ENCODE results near the gene PRDM5.
A peak's percentile ranks its signal among the peaks of the same experiment; 100 is the strongest.
"Not testable (repeated sequence)": the region's sequence is repeated elsewhere in the genome, so short reads cannot be mapped to it uniquely, and the experiment has no call there.

The PRDM5 gene

GRCh38 chr4:120750152-120750525 lies 172.4 kb downstream of the PRDM5 start:
- Histone ChIP-seq H3K79me2 (ENCODE audit: insufficient read depth, low read length) (no peaks in the 10 kb centered on the region), H4K20me1 (ENCODE audit: insufficient read depth, low read length) (no peaks in the 10 kb centered on the region), H3K27ac (ENCODE audit: low read depth, low read length, poor library complexity, severe bottlenecking) (peak overlapping the region; percentile 95), H3K4me2 (ENCODE audit: low read length) (no peak overlapping the region), H3K36me3 (ENCODE audit: insufficient read depth, low read length) (peaks cover 34% of the 10 kb centered on the region), H3K9me3 (ENCODE audit: low read length) (peaks cover 14% of the 10 kb centered on the region), H2AFZ (ENCODE audit: low read length) (no peak overlapping the region), H3K4me1 (ENCODE audit: insufficient read depth, low read length, severe bottlenecking) (peaks cover 36% of the 10 kb centered on the region), H3F3A (ENCODE audit: insufficient read depth, low read length) (0 out of 2 replicates have a peak, but pooled peaks cover 5% of the 10 kb centered on the region), H3K9me2 (ENCODE audit: low read depth, low read length) (no peaks in the 10 kb centered on the region), H3K9ac (ENCODE audit: low read length) (no peak overlapping the region), H3K27me3 (ENCODE audit: insufficient read depth, low read length) (no peaks in the 10 kb centered on the region), H3K4me3 (ENCODE audit: low read depth, low read length, poor library complexity, severe bottlenecking) (no peak overlapping the region)
- TF ChIP-seq EZH2 (IDR thresholded peaks at IDR 0.05; ENCODE audit: borderline replicate concordance, low read length) = no peak
- TF ChIP-seq, protein P1, sequence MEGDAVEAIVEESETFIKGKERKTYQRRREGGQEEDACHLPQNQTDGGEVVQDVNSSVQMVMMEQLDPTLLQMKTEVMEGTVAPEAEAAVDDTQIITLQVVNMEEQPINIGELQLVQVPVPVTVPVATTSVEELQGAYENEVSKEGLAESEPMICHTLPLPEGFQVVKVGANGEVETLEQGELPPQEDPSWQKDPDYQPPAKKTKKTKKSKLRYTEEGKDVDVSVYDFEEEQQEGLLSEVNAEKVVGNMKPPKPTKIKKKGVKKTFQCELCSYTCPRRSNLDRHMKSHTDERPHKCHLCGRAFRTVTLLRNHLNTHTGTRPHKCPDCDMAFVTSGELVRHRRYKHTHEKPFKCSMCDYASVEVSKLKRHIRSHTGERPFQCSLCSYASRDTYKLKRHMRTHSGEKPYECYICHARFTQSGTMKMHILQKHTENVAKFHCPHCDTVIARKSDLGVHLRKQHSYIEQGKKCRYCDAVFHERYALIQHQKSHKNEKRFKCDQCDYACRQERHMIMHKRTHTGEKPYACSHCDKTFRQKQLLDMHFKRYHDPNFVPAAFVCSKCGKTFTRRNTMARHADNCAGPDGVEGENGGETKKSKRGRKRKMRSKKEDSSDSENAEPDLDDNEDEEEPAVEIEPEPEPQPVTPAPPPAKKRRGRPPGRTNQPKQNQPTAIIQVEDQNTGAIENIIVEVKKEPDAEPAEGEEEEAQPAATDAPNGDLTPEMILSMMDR (IDR thresholded peaks at IDR 0.05; ENCODE audit: low read length) = no peak

DNA sequence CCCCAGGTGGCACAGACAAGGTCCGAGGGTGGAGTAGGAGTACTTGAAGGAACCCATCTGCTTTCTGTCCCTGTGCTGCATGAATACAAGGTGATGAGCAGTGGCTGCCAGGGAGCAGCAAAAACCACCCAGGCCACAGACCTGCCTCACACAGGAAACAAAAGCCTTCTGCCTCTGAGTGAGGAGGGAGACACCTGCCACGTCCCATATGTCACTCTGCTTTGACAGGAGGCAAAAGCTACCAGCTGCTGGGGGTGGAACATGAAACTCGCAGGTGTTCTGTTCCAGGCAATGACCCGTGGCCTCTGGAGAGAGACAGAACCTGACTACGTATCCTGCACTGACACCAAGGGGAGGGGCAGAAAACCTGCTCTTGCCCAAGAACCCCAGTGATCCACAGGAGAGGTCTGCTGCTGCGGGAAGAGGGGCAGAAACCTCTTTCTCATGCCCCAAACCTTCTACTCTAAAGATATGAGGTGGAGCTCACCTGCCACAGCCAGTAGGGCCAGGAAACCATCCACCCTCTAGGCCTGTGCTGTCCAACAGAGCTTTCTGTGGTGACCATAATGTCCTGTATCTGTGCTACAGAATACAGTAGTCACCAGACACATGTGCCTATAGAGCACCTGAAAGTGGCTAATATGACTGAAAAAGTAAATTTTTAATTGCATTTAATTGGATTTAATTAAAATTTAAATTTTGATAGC lies 172.9 kb downstream of the PRDM5 start:
- H3K27ac ChIP-seq (ENCODE audit: low read depth, low read length, poor library complexity, severe bottlenecking) = peak overlapping the region; percentile 95
- TF ChIP-seq EZH2 (IDR thresholded peaks at IDR 0.05; ENCODE audit: borderline replicate concordance, low read length) = no peak
- TF ChIP-seq, protein P1 (IDR thresholded peaks at IDR 0.05; ENCODE audit: low read length) = no peak
- no peaks in the 10 kb centered on the region for H3K79me2 ChIP-seq (ENCODE audit: insufficient read depth, low read length)
- no peaks in the 10 kb centered on the region for H3K27me3 ChIP-seq (ENCODE audit: insufficient read depth, low read length)
- H3K9me3 ChIP-seq (ENCODE audit: low read length) = peaks cover 14% of the 10 kb centered on the region
- 0 out of 2 replicates have a peak, but pooled peaks cover 5% of the 10 kb centered on the region for H3F3A ChIP-seq (ENCODE audit: insufficient read depth, low read length)
- H4K20me1 ChIP-seq (ENCODE audit: insufficient read depth, low read length) = no peaks in the 10 kb centered on the region
- H3K4me2 ChIP-seq (ENCODE audit: low read length) = peak overlapping the region; percentile 47
- H3K36me3 ChIP-seq (ENCODE audit: insufficient read depth, low read length) = peaks cover 34% of the 10 kb centered on the region
- H3K4me3 ChIP-seq (ENCODE audit: low read depth, low read length, poor library complexity, severe bottlenecking) = no peak overlapping the region
- H3K4me1 ChIP-seq (ENCODE audit: insufficient read depth, low read length, severe bottlenecking) = peaks cover 36% of the 10 kb centered on the region
- H3K9ac ChIP-seq (ENCODE audit: low read length) = peak overlapping the region; percentile 32; the same call in 1 of the 2 replicates
- no peak overlapping the region for H2AFZ ChIP-seq (ENCODE audit: low read length)
- no peaks in the 10 kb centered on the region for H3K9me2 ChIP-seq (ENCODE audit: low read depth, low read length)

DNA sequence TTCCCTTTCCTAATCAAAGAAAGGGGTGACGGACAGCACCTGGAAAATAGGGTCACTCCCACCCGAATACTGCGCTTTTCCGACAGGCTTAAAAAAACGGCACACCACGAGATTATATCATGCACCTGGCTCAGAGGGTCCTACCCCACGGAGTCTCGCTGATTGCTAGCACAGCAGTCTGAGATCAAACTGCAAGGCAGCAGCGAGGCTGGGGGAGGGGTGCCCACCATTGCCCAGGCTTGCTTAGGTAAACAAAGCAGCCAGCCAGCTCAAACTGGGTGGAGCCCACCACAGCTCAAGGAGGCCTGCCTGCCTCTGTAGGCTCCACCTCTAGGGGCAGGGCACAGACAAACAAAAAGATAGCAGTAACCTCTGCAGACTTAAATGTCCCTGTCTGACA lies 180.9 kb downstream of the PRDM5 start:
- not testable (repeated sequence) for H3K9ac ChIP-seq (ENCODE audit: low read length); H3F3A ChIP-seq (ENCODE audit: insufficient read depth, low read length); H3K27me3 ChIP-seq (ENCODE audit: insufficient read depth, low read length); H2AFZ ChIP-seq (ENCODE audit: low read length); H3K9me2 ChIP-seq (ENCODE audit: low read depth, low read length); H3K79me2 ChIP-seq (ENCODE audit: insufficient read depth, low read length); H3K27ac ChIP-seq (ENCODE audit: low read depth, low read length, poor library complexity, severe bottlenecking); H3K4me3 ChIP-seq (ENCODE audit: low read depth, low read length, poor library complexity, severe bottlenecking); H3K36me3 ChIP-seq (ENCODE audit: insufficient read depth, low read length); H4K20me1 ChIP-seq (ENCODE audit: insufficient read depth, low read length); H3K9me3 ChIP-seq (ENCODE audit: low read length); H3K4me2 ChIP-seq (ENCODE audit: low read length)
- peaks cover 20% of the 10 kb centered on the region for H3K4me1 ChIP-seq (ENCODE audit: insufficient read depth, low read length, severe bottlenecking)

- TF ChIP-seq, protein P1 (IDR thresholded peaks at IDR 0.05; ENCODE audit: low read length) = no peak
- no peak for TF ChIP-seq EZH2 (IDR thresholded peaks at IDR 0.05; ENCODE audit: borderline replicate concordance, low read length)
- H3K79me2 ChIP-seq (ENCODE audit: insufficient read depth, low read length) = no peaks in the 10 kb centered on the region
- no peaks in the 10 kb centered on the region for H3K27me3 ChIP-seq (ENCODE audit: insufficient read depth, low read length)
Measured at GRCh38 chr4:120736312-120736711, 186.2 kb downstream of the PRDM5 start.

More at GRCh38 chr4:120736312-120736711, 186.2 kb downstream of the PRDM5 start:
- Histone ChIP-seq H3K4me2 (ENCODE audit: low read length) (no peak overlapping the region), H3K4me1 (ENCODE audit: insufficient read depth, low read length, severe bottlenecking) (peaks cover 51% of the 10 kb centered on the region), H3K4me3 (ENCODE audit: low read depth, low read length, poor library complexity, severe bottlenecking) (no peak overlapping the region), H3K9ac (ENCODE audit: low read length) (no peak overlapping the region), H3K36me3 (ENCODE audit: insufficient read depth, low read length) (peaks cover 5% of the 10 kb centered on the region; the same call in 1 of the 2 replicates), H4K20me1 (ENCODE audit: insufficient read depth, low read length) (no peaks in the 10 kb centered on the region), H3F3A (ENCODE audit: insufficient read depth, low read length) (no peaks in the 10 kb centered on the region), H2AFZ (ENCODE audit: low read length) (no peak overlapping the region), H3K9me3 (ENCODE audit: low read length) (no peaks in the 10 kb centered on the region), H3K27ac (ENCODE audit: low read depth, low read length, poor library complexity, severe bottlenecking) (no peak overlapping the region), H3K9me2 (ENCODE audit: low read depth, low read length) (no peaks in the 10 kb centered on the region)

All from OCI-LY1 (cell line).